ENCODE data around the gene MYCBP. TPM values are rescaled to one million over a fixed set of nuclear protein-coding genes. Genes with fewer than 3 reads are reported as not detected.
"Not testable (repeated sequence)": the region's sequence is repeated elsewhere in the genome, so short reads cannot be mapped to it uniquely, and the experiment has no call there.

MYCBP gene
- total RNA-seq, 1 donor from 2014 or later = 0.64 TPM

- TF ChIP-seq CTCF (IDR thresholded peaks at IDR 0.05) = no peak
- intact Hi-C loops (cut with DNase I) = no loop called here
- Histone ChIP-seq H3K9me3 (no peaks in the 10 kb centered on the region), H3K27ac (no peak overlapping the region), H3K27me3 (no peaks in the 10 kb centered on the region), H3K4me3 (no peak overlapping the region), H3K36me3 (no peaks in the 10 kb centered on the region), H3K4me1 (no peaks in the 10 kb centered on the region)
- no peak for DNase-seq (ENCODE audit: low spot score in 2 of 2)
Measured at GRCh38 chr1:38915352-38915948, 42.3 kb upstream of the MYCBP start.

- not testable (repeated sequence) for DNase-seq (ENCODE audit: low spot score in 2 of 2)
Measured at GRCh38 chr1:38914908-38915307, 41.8 kb upstream of the MYCBP start.

GRCh38 chr1:38908821-38909220 is 35.7 kb upstream of the MYCBP start:
- H3K27ac ChIP-seq = no peak overlapping the region
- intact Hi-C loops (cut with DNase I) = no loop called here
- no peak for DNase-seq (ENCODE audit: low spot score in 2 of 2)
- H3K4me3 ChIP-seq = no peak overlapping the region
- peaks cover 0 to 12% of the 10 kb centered on the region in 2 donors for H3K9me3 ChIP-seq
- TF ChIP-seq CTCF (IDR thresholded peaks at IDR 0.05) = no peak
- H3K36me3 ChIP-seq = no peaks in the 10 kb centered on the region
- H3K4me1 ChIP-seq = no peaks in the 10 kb centered on the region
- no peaks in the 10 kb centered on the region for H3K27me3 ChIP-seq

More at GRCh38 chr1:38914908-38915307, 41.8 kb upstream of the MYCBP start:
- H3K4me1 ChIP-seq; H3K9me3 ChIP-seq; intact Hi-C loops (cut with DNase I); H3K27ac ChIP-seq; H3K4me3 ChIP-seq; H3K36me3 ChIP-seq; H3K27me3 ChIP-seq: not testable (repeated sequence)

- Histone ChIP-seq H3K4me3 (no peak overlapping the region), H3K36me3 (no peaks in the 10 kb centered on the region), H3K27me3 (no peaks in the 10 kb centered on the region), H3K4me1 (no peaks in the 10 kb centered on the region), H3K27ac (no peak overlapping the region), H3K9me3 (peaks cover 0 to 12% of the 10 kb centered on the region in 2 donors)
- no peak for DNase-seq (ENCODE audit: low spot score in 2 of 2)
- no peak for TF ChIP-seq CTCF (IDR thresholded peaks at IDR 0.05)
- intact Hi-C loops (cut with DNase I) = no loop called here
Measured at GRCh38 chr1:38905985-38906384, 32.8 kb upstream of the MYCBP start.

- Histone ChIP-seq H3K27me3 (no peaks in the 10 kb centered on the region), H3K27ac (no peak overlapping the region), H3K4me1 (no peaks in the 10 kb centered on the region), H3K9me3 (no peaks in the 10 kb centered on the region), H3K36me3 (no peaks in the 10 kb centered on the region), H3K4me3 (no peak overlapping the region)
- TF ChIP-seq CTCF (IDR thresholded peaks at IDR 0.05) = no peak
- intact Hi-C loops (cut with DNase I) = no loop called here
- DNase-seq (ENCODE audit: low spot score in 2 of 2) = no peak
Measured at GRCh38 chr1:38899560-38899959, 26.4 kb upstream of the MYCBP start.

GRCh38 chr1:38898653-38899230 is 25.6 kb upstream of the MYCBP start:
- H3K4me1 ChIP-seq = no peaks in the 10 kb centered on the region
- no peak for DNase-seq (ENCODE audit: low spot score in 2 of 2)
- H3K27ac ChIP-seq = no peak overlapping the region
- no peaks in the 10 kb centered on the region for H3K27me3 ChIP-seq
- H3K9me3 ChIP-seq = no peaks in the 10 kb centered on the region
- no peaks in the 10 kb centered on the region for H3K36me3 ChIP-seq
- TF ChIP-seq CTCF (IDR thresholded peaks at IDR 0.05) = no peak
- H3K4me3 ChIP-seq = no peak overlapping the region
- intact Hi-C loops (cut with DNase I) = no loop called here

Measured in ascending aorta (tissue), 2 donors.